Suprapubic skin (tissue), 4 donors: ENCODE results near the gene MCFD2.

ENCODE experiments used
- EP300 ChIP-seq: sonication (generic); formaldehyde crosslinking; IDR thresholded peaks from one replicate; pipeline ENCODE4 v1.6.1; 2017; ENCODE audit warnings: antibody characterized with exemption
- POLR2A ChIP-seq, 2 donors: fragments of 450-650 bp; IDR thresholded peaks; one replicate each; pipeline ENCODE4 v1.6.1; 2017; ENCODE audit warnings: antibody characterized with exemption in 2 of 2, mild to moderate bottlenecking in 2 of 2, moderate library complexity in 2 of 2
- POLR2AphosphoS5 ChIP-seq, 3 donors: sonication (generic); formaldehyde crosslinking; IDR thresholded peaks; one replicate each; pipeline ENCODE4 v1.6.1; 2017; ENCODE audit warnings: antibody characterized with exemption in 3 of 3
- TF ChIP-seq, protein P1 (sequence below), 2 donors: fragments of 200-600 bp in 1 of 2; fragments of 450-650 bp in 1 of 2; sonication (generic) in 1 of 2; IDR thresholded peaks; one replicate each; pipeline ENCODE4 v1.5.1; 2016 to 2019; ENCODE audit warnings: antibody characterized with exemption in 2 of 2, mild to moderate bottlenecking in 1 of 2, moderate library complexity in 1 of 2

DNA sequence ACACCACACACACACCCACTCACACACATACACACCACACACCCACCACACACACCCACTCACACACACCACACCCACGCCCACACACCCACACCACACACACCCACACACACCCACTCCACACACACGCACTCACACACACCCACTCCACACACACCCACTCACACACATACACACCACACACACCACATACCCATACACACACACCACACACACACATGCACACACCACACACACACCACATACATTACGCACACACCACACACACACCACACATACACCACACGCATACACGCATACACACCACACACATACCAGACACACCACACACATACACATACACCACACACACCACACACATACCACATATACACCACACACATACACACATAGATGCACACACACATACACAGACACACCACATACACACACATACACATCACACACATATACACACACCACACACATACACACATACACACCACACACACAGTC is 37.9 kb downstream of the MCFD2 start:
- TF ChIP-seq, protein P1, sequence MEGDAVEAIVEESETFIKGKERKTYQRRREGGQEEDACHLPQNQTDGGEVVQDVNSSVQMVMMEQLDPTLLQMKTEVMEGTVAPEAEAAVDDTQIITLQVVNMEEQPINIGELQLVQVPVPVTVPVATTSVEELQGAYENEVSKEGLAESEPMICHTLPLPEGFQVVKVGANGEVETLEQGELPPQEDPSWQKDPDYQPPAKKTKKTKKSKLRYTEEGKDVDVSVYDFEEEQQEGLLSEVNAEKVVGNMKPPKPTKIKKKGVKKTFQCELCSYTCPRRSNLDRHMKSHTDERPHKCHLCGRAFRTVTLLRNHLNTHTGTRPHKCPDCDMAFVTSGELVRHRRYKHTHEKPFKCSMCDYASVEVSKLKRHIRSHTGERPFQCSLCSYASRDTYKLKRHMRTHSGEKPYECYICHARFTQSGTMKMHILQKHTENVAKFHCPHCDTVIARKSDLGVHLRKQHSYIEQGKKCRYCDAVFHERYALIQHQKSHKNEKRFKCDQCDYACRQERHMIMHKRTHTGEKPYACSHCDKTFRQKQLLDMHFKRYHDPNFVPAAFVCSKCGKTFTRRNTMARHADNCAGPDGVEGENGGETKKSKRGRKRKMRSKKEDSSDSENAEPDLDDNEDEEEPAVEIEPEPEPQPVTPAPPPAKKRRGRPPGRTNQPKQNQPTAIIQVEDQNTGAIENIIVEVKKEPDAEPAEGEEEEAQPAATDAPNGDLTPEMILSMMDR (IDR thresholded peaks at IDR 0.05) = no peak
- TF ChIP-seq EP300 (no peak), POLR2A (IDR thresholded peaks at IDR 0.05) (no peak), POLR2AphosphoS5 (IDR thresholded peaks at IDR 0.05) (no peak)
